NCI-H446 treated with DMSO at 0.1 percent for 48 hours (cell line): Measurements from ENCODE around the gene YBX2.

Experiments used
- DNase-seq: peaks from one replicate; lab custom pipeline; 2025; lab: John Stamatoyannopoulos, UW

YBX2 gene

GRCh38 chr17:7243453-7243729, 51.0 kb downstream of the YBX2 start:
- no peak for DNase-seq

DNA sequence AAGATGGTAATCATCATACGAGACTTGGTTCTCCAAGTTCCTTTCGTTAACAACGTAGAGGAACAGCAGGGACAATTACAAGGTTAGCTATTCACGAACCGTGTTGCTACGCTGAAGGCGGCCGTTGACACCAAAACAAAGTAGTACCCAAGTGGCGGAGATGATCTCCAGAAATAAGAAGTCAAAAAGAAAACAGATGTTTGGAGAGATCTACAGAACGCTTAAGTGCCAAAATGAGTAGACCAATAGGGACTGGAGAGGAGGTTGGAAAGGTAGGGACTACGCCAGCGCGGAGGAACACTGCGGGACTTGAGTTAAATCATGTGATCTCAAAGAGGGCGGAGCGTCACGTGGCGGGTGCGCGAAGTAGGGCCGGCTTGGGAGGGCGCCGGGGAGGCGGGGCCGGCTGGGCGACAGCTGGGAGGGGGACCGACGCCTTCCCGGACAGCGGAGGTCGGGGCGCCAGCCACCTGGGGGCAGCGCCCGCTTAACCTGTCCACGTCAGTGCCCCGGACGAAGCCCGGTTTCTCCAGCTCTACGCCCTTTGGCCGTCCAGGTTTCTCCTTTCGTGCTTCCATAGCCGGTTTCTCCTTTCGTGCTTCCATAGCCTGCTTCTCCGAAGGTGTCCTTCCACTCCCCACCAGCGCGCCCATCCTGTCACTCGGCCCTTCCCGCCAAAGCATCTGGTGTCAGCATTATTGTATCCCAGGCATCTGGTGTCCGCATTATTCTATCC, 51.6 kb downstream of the YBX2 start:
- peak; percentile 88 for DNase-seq

DNA sequence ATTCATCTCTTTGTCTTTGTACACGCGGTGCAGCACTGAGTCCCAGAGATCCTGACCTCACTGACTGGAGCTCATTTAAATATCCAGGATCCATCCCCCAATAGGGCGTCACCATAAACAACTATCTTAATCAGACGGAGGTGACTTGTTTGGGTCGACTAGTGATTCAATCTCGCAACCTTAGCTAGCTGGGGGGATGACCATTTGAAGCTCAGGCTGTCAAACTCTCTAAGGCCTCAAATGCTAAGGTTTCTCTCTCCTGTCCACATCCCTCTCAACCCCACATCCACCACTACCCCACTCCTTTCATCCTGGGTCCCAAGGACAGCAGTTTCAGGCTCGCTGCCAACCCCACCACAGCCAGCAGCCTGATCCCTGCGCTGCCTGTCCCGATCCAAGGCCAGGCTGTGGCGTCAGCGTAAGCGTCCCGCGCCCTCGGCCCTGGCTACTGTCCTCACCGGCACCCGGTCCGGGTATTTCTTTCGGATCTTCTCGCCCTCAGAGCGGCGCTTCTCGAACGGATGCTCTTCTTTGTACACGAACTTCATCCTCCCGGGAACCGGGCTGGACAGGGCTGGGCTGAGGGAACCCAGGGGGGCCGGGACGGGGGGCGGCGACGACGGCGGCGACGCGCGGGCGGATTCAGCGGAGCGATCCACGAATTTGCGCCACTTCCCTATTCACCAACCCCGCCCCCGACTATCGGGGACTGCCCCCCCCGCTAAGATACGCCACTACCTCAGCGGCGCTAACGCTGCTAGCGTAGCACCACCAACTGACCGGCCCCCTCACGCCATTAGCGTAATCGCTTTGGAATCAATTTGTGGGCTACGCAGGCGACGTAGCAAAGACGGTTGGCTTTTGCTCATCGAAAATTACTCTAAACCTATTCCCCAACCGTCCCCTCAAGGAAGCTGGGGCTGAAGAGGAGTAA, 52.4 kb downstream of the YBX2 start, which contains the start of gene GABARAP:
Gene GABARAP (minus strand): TSS at position 667 of the 934 bp plus-strand sequence. CDS start 119 bp downstream, at position 548.
- DNase-seq: peak; percentile 78

GRCh38 chr17:7241090-7241733, 53.2 kb downstream of the YBX2 start:
- no peak for DNase-seq

DNA sequence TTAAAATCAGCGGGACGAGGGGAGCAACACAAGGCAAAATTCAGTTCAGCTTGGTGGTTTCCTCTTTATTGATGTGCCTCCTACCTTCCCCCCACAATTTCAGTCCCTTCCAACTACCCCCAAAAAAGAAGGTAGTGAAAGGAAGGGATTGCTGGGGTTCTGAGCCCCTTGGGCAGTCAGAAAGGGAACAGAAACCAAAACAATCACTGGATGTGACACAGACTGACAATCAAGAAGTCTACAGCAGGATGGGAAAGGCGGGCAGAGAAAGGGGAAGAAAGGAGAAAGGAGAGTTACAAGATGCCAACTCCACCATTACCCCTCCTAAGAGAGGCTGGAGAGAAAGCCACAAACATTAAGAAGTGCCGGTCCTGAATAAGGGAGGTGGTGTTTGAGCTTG, 54.1 kb downstream of the YBX2 start:
- DNase-seq: no peak

GRCh38 chr17:7239091-7240027, 55.1 kb downstream of the YBX2 start, which contains the start of gene PHF23:
Gene PHF23, minus strand, starts transcription at chr17:7239457. Its CDS starts 178 bp downstream, at chr17:7239279.
- DNase-seq: peak; percentile 99

DNA sequence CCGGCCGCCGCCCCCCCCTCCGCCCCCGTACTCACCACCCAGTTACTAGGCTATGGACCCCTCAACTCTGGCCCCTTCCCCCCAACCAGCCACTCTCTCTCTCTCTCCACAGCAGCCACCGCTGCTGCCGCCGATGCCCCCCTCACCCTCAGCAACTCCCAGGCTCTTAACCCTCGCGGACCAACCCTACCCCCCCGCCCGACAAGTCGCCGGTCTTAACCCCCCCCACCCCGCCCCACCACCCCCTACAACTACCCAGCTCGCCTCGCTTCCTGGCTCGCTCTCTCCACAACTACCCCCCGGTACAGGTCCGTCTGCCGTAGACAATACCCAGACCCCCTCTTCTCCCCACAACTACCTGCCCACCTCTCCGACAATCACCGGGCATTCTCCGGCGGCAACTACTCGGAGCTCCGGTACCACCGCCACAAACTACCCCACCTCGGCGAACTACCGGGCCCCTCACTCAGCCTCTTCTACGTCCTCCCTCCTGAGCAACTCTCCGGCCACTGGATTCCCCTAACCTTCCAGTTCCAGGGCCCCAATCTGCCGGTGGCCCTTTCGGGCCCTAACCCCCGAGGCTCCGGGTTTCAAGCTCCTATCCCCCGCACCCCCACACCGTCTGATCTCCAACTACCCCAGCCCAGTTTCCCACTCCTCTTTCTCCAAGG, 55.9 kb downstream of the YBX2 start:
- DNase-seq: no peak
